ENCODE data around the gene PUM2. TPM values are rescaled to one million over a fixed set of nuclear protein-coding genes. Genes with fewer than 3 reads are reported as not detected.

The PUM2 gene
- total RNA-seq, 4 donors from 2014 or later = 29.3 to 81.4 (median 48.2) TPM

GRCh38 chr2:20231159-20231558 lies 119.5 kb downstream of the PUM2 start:
- WGBS, 2 donors = 35 to 64% methylated on average over 6 of the region's 6 CpGs
- peak overlapping the region; percentile 80 to 98 (median 92) for H3K27ac ChIP-seq
- H3K9me3 ChIP-seq = no peaks in the 10 kb centered on the region
- no peak for TF ChIP-seq CTCF (IDR thresholded peaks at IDR 0.05)
- no peak for TF ChIP-seq POLR2A (IDR thresholded peaks at IDR 0.05)
- peaks cover 0 to 17% (median 0%) of the 10 kb centered on the region in 4 donors for H3K27me3 ChIP-seq
- peaks cover 15 to 63% (median 25%) of the 10 kb centered on the region in 3 donors for H3K4me1 ChIP-seq
- no peak for DNase-seq
- H3K4me3 ChIP-seq = no peak overlapping the region
- intact Hi-C loops (cut with DNase I) = no loop called here
- no peaks in the 10 kb centered on the region for H3K36me3 ChIP-seq

GRCh38 chr2:20230114-20230425 lies 120.6 kb downstream of the PUM2 start:
- Histone ChIP-seq H3K36me3 (no peaks in the 10 kb centered on the region), H3K27ac (no peak overlapping the region), H3K9me3 (no peaks in the 10 kb centered on the region), H3K4me3 (no peak overlapping the region), H3K4me1 (peaks cover 20 to 63% (median 24%) of the 10 kb centered on the region in 3 donors), H3K27me3 (peaks cover 0 to 28% (median 0%) of the 10 kb centered on the region in 4 donors)
- TF ChIP-seq CTCF (IDR thresholded peaks at IDR 0.05) = no peak
- no peak for TF ChIP-seq POLR2A (IDR thresholded peaks at IDR 0.05)
- no peak for DNase-seq
- intact Hi-C loops (cut with DNase I) = no loop called here
- WGBS, 2 donors = 87 to 95% methylated on average over 4 of the region's 4 CpGs

DNA sequence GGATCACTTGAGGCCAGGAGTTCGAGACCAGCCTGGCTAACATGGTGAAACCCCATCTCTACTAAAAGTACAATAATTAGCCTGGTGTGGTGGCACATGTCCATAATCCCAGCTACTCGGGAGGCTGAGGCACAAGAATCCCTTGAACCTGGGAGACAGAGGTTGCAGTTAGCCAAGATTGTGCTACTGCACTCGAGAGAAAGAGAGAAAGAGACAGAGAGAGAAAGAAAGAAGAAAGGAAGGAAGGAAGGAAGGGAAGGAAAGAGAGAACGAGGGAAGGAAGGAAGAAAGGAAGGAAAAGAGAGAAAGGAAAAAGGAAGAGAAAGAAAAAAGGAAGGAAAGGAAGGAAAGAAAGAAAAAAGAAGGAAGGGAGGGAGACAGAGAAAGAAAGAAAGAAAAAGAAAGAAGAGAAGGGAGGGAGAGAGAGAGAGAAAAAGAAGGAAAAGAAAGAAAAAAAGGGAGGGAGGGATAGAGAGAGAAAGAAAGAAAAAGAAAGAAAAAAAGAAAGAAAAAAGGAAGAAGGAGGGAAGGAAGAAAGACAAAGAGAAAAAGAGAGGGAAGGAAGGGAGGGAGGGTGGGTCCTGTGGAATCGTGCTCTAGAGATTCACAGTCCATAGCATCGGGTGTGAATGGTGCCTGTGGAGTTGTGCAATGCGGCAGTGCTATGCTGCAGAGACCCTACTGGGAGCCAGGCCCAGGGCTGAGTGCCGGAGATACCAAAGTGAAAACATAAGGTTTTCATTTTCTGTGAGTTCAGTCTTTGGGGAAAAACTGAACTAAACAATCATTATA lies 121.1 kb downstream of the PUM2 start:
- Histone ChIP-seq H3K4me1 (peaks cover 20 to 60% (median 22%) of the 10 kb centered on the region in 3 donors), H3K36me3 (no peaks in the 10 kb centered on the region), H3K4me3 (no peak overlapping the region), H3K27ac (no peak overlapping the region), H3K27me3 (peaks cover 0 to 32% (median 0%) of the 10 kb centered on the region in 4 donors), H3K9me3 (no peaks in the 10 kb centered on the region)
- 82 to 83% methylated on average over 8 of the region's 8 CpGs for whole genome bisulfite sequencing, 2 donors
- intact Hi-C loops (cut with DNase I) = no loop called here
- no peak for TF ChIP-seq POLR2A (IDR thresholded peaks at IDR 0.05)
- no peak for DNase-seq

GRCh38 chr2:20227894-20228505 lies 122.6 kb downstream of the PUM2 start:
- intact Hi-C loops (cut with DNase I) = no loop called here
- WGBS, 2 donors = 83 to 90% methylated on average over 8 to 10 of the region's 10 CpGs
- Histone ChIP-seq H3K9me3 (no peaks in the 10 kb centered on the region), H3K36me3 (no peaks in the 10 kb centered on the region), H3K4me1 (peaks cover 16 to 58% (median 20%) of the 10 kb centered on the region in 3 donors), H3K27me3 (peaks cover 0 to 48% (median 0%) of the 10 kb centered on the region in 4 donors), H3K27ac (peak overlapping the region in 1 of 4 donors; percentile 9), H3K4me3 (no peak overlapping the region)
- TF ChIP-seq POLR2A (IDR thresholded peaks at IDR 0.05) (no peak), CTCF (IDR thresholded peaks at IDR 0.05) (peak in 1 of 6 experiments; percentile 24)
- DNase-seq = no peak

- TF ChIP-seq POLR2A (IDR thresholded peaks at IDR 0.05) (no peak), CTCF (IDR thresholded peaks at IDR 0.05) (no peak)
- peaks cover 11 to 58% (median 18%) of the 10 kb centered on the region in 3 donors for H3K4me1 ChIP-seq
These were observed 124.5 kb downstream of the PUM2 start for GRCh38 chr2:20226152-20226545.

More at GRCh38 chr2:20226152-20226545, 124.5 kb downstream of the PUM2 start:
- intact Hi-C loops (cut with DNase I) = no loop called here
- Histone ChIP-seq H3K9me3 (no peaks in the 10 kb centered on the region), H3K4me3 (no peak overlapping the region), H3K27ac (peak overlapping the region; percentile 91 to 97 (median 94)), H3K27me3 (peaks cover 0 to 54% (median 0%) of the 10 kb centered on the region in 4 donors), H3K36me3 (no peaks in the 10 kb centered on the region)
- DNase-seq = no peak
- WGBS, 2 donors = 90 to 93% methylated on average over 6 to 7 of the region's 14 CpGs

All from esophagus squamous epithelium (tissue), 5 donors.